GM12801 (cell line): ENCODE measurements around the gene ZFP36.

Experiments
- CTCF ChIP-seq: IDR thresholded peaks from one replicate; pipeline ENCODE4 v1.5.1; 2011; ENCODE audit warnings: control low read depth; ENCODE audit not compliant: insufficient read length; ENCODE audit errors: extremely low read depth

The ZFP36 gene

DNA sequence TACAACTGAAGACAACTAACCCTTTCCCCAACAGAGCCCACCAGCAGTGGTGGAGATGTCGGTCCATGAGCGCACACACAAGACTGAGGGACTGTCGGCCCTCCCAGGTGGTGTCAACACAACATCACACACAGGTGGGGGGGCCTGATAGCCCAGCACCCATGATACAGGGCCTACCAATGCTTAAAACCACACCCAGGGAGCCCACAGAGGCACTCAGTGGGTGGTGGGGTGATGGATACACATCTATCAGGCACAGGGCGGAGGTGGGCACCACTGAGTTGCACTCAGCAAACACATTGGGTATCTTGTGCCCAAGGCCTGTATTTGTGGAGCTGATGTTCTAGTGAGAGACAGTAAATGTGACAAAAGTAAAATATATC lies 7.0 kb upstream of the ZFP36 start:
- TF ChIP-seq CTCF = no peak

GRCh38 chr19:39400061-39400460 lies 6.6 kb upstream of the ZFP36 start:
- TF ChIP-seq CTCF = no peak

GRCh38 chr19:39401070-39401548 lies 5.5 kb upstream of the ZFP36 start:
- TF ChIP-seq CTCF = no peak

- TF ChIP-seq CTCF = no peak
Observed at GRCh38 chr19:39401549-39402345, 4.9 kb upstream of the ZFP36 start.

- no peak for TF ChIP-seq CTCF
Observed at GRCh38 chr19:39402346-39403300, 4.0 kb upstream of the ZFP36 start.

- TF ChIP-seq CTCF = no peak
Observed at GRCh38 chr19:39403331-39404312, 3.0 kb upstream of the ZFP36 start.
